GM12865 (cell line): ENCODE measurements around the gene PRRT4.

Experiments used
- DNase-seq: peaks from one replicate; pipeline ENCODE4 v3.0.0; 2010; ENCODE audit warnings: low read depth
- H3K4me3 ChIP-seq: 2 replicates; pipeline ENCODE4 v1.5.1; 2011; ENCODE audit warnings: mild to moderate bottlenecking, low read depth, low read length, control low read depth
- TF ChIP-seq, protein P1 (sequence below): IDR thresholded peaks from 2 replicates; pipeline ENCODE4 v1.5.1; 2011; ENCODE audit warnings: low read length, control low read depth, low read depth, inconsistent platforms; ENCODE audit not compliant: insufficient read depth; ENCODE audit errors: missing control alignments

PRRT4 gene

GRCh38 chr7:128370491-128370890 is 9.0 kb upstream of the PRRT4 start:
- TF ChIP-seq, protein P1, sequence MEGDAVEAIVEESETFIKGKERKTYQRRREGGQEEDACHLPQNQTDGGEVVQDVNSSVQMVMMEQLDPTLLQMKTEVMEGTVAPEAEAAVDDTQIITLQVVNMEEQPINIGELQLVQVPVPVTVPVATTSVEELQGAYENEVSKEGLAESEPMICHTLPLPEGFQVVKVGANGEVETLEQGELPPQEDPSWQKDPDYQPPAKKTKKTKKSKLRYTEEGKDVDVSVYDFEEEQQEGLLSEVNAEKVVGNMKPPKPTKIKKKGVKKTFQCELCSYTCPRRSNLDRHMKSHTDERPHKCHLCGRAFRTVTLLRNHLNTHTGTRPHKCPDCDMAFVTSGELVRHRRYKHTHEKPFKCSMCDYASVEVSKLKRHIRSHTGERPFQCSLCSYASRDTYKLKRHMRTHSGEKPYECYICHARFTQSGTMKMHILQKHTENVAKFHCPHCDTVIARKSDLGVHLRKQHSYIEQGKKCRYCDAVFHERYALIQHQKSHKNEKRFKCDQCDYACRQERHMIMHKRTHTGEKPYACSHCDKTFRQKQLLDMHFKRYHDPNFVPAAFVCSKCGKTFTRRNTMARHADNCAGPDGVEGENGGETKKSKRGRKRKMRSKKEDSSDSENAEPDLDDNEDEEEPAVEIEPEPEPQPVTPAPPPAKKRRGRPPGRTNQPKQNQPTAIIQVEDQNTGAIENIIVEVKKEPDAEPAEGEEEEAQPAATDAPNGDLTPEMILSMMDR: no peak
- H3K4me3 ChIP-seq: no peak overlapping the region
- no peak for DNase-seq

DNA sequence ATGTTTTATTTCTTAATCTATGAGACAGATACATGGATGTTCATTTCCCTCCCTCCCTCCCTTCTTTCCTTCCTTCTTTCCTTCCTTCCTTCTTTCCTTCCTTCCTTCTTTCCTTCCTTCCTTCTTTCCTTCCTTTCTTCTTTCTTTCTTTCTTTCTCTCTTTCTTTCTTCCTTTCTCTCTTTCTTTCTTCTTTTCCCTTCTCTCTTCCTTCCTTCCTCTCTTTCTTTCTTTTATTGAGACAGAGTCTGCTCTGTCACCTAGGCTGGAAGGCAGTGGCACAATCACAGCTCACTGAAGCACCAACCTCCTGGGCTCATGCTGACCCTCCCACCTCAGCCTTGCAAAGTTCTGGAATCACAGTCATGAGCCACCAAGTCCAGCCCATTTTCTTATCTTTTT is 5.5 kb upstream of the PRRT4 start:
- no peak overlapping the region for H3K4me3 ChIP-seq
- TF ChIP-seq, protein P1: no peak
- DNase-seq: no peak

GRCh38 chr7:128366300-128366699 is 4.8 kb upstream of the PRRT4 start:
- H3K4me3 ChIP-seq: no peak overlapping the region
- no peak for DNase-seq
- TF ChIP-seq, protein P1: no peak

GRCh38 chr7:128365432-128365831 is 3.9 kb upstream of the PRRT4 start:
- TF ChIP-seq, protein P1: no peak
- no peak for DNase-seq
- H3K4me3 ChIP-seq: no peak overlapping the region

DNA sequence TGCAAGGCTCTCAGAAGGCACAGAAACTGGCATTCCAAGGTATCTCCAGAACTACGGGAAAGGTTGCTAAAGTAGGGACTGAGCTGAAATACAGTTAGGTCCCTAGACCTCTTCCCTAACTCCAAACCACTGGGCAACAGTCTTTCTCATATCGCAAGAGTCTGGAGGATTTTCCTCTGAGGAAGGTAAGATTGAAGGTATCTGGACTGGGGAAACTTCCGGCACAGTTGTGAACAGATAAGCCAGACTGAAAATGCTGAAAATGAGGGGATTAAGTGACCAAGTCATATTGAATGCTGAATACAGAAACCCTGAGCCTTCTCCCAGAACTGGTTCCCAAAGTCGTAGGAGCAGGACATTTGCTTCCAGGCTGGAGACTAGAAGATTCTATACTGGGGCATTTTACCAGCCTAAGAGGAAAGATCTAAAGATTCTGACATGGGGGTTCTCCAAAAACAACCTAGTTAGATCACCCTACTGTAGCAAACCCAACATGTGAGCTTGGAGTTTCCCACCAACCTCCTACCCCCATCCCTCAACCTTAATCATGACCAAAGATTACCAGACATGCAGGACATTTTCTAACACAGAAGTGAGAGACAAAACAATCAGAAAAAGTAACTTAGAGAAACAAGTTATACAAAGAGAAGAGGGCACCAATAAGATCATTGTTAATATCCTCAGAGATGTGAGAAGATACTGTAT is 2.8 kb upstream of the PRRT4 start:
- TF ChIP-seq, protein P1: no peak
- no peak for DNase-seq
- H3K4me3 ChIP-seq: no peak overlapping the region

GRCh38 chr7:128363261-128363721 is 1.8 kb upstream of the PRRT4 start:
- TF ChIP-seq, protein P1: no peak
- no peak for DNase-seq

DNA sequence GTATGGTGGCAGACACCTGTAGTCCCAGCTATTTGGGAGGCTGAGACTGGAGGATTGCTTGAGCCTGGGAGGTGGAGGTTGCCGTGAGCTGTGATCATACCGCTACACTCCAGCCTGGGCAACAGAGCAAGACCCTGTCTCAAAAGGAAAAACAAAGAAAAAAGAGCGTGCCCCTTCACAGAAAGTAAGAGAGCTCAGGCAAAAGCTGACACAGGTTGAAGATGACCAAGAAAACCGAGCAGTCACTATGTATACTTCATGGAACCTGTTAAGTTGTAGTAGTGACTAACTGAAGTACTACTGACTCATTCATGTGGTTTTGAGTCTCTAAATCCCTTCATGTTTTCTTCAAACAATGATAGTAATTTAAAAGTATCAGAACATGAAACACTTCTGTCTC is 1.2 kb upstream of the PRRT4 start:
- DNase-seq: no peak
- TF ChIP-seq, protein P1: no peak
- no peak overlapping the region for H3K4me3 ChIP-seq

More at GRCh38 chr7:128363261-128363721, 1.8 kb upstream of the PRRT4 start:
- no peak overlapping the region for H3K4me3 ChIP-seq
